OCI-LY1 (cell line): ENCODE results near the gene NPAS3.

ENCODE experiments used
- H2AFZ ChIP-seq: fragments of 200-600 bp; sonication (generic), shearing (Covaris generic); 2 replicates; pipeline ENCODE4 v1.6.0; 2014; ENCODE audit warnings: antibody characterized with exemption, mild to moderate bottlenecking, low read length
- H3F3A ChIP-seq: fragments of 200-600 bp; sonication (generic), shearing (Covaris generic); 2 replicates; pipeline ENCODE4 v1.6.0; 2014; ENCODE audit warnings: mild to moderate bottlenecking, antibody characterized with exemption, low read length, moderate library complexity; ENCODE audit not compliant: insufficient read depth
- H3K27ac ChIP-seq: fragments of 200-600 bp; sonication (generic); 2 replicates; pipeline ENCODE4 v1.5.1; 2014; ENCODE audit warnings: low read length, mixed run types, mild to moderate bottlenecking, low read depth; ENCODE audit not compliant: poor library complexity, severe bottlenecking
- H3K27me3 ChIP-seq: fragments of 200-600 bp; sonication (generic); 2 replicates; pipeline ENCODE4 v1.6.0; 2014; ENCODE audit warnings: antibody characterized with exemption, mild to moderate bottlenecking, low read length, moderate library complexity; ENCODE audit not compliant: insufficient read depth
- H3K36me3 ChIP-seq: fragments of 200-600 bp; sonication (generic); 2 replicates; pipeline ENCODE4 v1.6.1; 2014; ENCODE audit warnings: mild to moderate bottlenecking, antibody characterized with exemption, low read length, moderate library complexity, mixed read lengths; ENCODE audit not compliant: insufficient read depth
- H3K4me1 ChIP-seq: fragments of 200-600 bp; sonication (generic); 2 replicates; pipeline ENCODE4 v1.5.1; 2014; ENCODE audit warnings: mild to moderate bottlenecking, low read length, moderate library complexity; ENCODE audit not compliant: insufficient read depth, severe bottlenecking
- H3K4me2 ChIP-seq: fragments of 200-600 bp; sonication (generic), shearing (Covaris generic); 2 replicates; pipeline ENCODE4 v1.6.1; 2014; ENCODE audit warnings: low read length
- H3K4me3 ChIP-seq: fragments of 200-600 bp; sonication (generic); 2 replicates; pipeline ENCODE4 v1.5.1; 2014; ENCODE audit warnings: low read length, low read depth, mild to moderate bottlenecking, mixed read lengths; ENCODE audit not compliant: poor library complexity, severe bottlenecking
- H3K79me2 ChIP-seq: fragments of 200-600 bp; shearing (Covaris generic); 2 replicates; pipeline ENCODE4 v1.6.1; 2016; ENCODE audit warnings: mixed run types, low read length, mixed read lengths; ENCODE audit not compliant: insufficient read depth
- H3K9ac ChIP-seq: fragments of 200-600 bp; sonication (generic), shearing (Covaris generic); 2 replicates; pipeline ENCODE4 v1.6.1; 2014; ENCODE audit warnings: mild to moderate bottlenecking, low read length, mixed read lengths
- H3K9me2 ChIP-seq: fragments of 200-600 bp; sonication (generic), shearing (Covaris generic); 2 replicates; pipeline ENCODE4 v1.6.1; 2014; ENCODE audit warnings: low read depth, mild to moderate bottlenecking, low read length, mixed read lengths
- H3K9me3 ChIP-seq: fragments of 200-600 bp; shearing (Covaris generic); 2 replicates; pipeline ENCODE4 v1.6.1; 2014; ENCODE audit warnings: low read length, mixed read lengths
- H4K20me1 ChIP-seq: fragments of 200-600 bp; sonication (generic), shearing (Covaris generic); 2 replicates; pipeline ENCODE4 v1.6.0; 2016; ENCODE audit warnings: mild to moderate bottlenecking, low read length; ENCODE audit not compliant: insufficient read depth
- CTCF ChIP-seq: fragments of 200-600 bp; sonication (generic), shearing (Covaris generic); IDR thresholded peaks from 2 replicates; pipeline ENCODE4 v1.5.1; 2017; ENCODE audit warnings: mild to moderate bottlenecking, antibody characterized with exemption, low read length, moderate library complexity, mixed read lengths
- EZH2 ChIP-seq: fragments of 200-600 bp; sonication (generic), shearing (Covaris generic); IDR thresholded peaks from 2 replicates; pipeline ENCODE4 v1.8.0; 2017; ENCODE audit warnings: borderline replicate concordance, mixed run types, mild to moderate bottlenecking, antibody characterized with exemption, low read length, moderate library complexity, mixed read lengths

NPAS3 gene

GRCh38 chr14:33134975-33135374 lies 196.3 kb downstream of the NPAS3 start:
- Histone ChIP-seq H3K9me2 (no peaks in the 10 kb centered on the region), H3K27ac (no peak overlapping the region), H2AFZ (no peak overlapping the region), H3K9me3 (no peaks in the 10 kb centered on the region), H3K4me3 (no peak overlapping the region), H4K20me1 (no peaks in the 10 kb centered on the region), H3K4me2 (no peak overlapping the region), H3K27me3 (no peaks in the 10 kb centered on the region), H3K9ac (no peak overlapping the region), H3K79me2 (no peaks in the 10 kb centered on the region), H3K4me1 (no peaks in the 10 kb centered on the region), H3F3A (no peaks in the 10 kb centered on the region), H3K36me3 (no peaks in the 10 kb centered on the region)
- TF ChIP-seq EZH2 (no peak), CTCF (no peak)

- Histone ChIP-seq H3K27ac (no peak overlapping the region), H3F3A (no peaks in the 10 kb centered on the region), H4K20me1 (no peaks in the 10 kb centered on the region), H3K9me2 (no peaks in the 10 kb centered on the region), H3K4me1 (no peaks in the 10 kb centered on the region), H3K36me3 (no peaks in the 10 kb centered on the region), H3K27me3 (no peaks in the 10 kb centered on the region), H3K9ac (no peak overlapping the region), H3K4me2 (no peak overlapping the region), H3K79me2 (no peaks in the 10 kb centered on the region), H3K9me3 (no peaks in the 10 kb centered on the region), H3K4me3 (no peak overlapping the region), H2AFZ (no peak overlapping the region)
- TF ChIP-seq CTCF = no peak
- no peak for TF ChIP-seq EZH2
These were observed 212.2 kb downstream of the NPAS3 start for GRCh38 chr14:33150666-33151428.

- peak overlapping the region; percentile 77; the same call in 1 of the 2 replicates for H2AFZ ChIP-seq
- peak overlapping the region; percentile 92 for H3K27ac ChIP-seq
- peak overlapping the region; percentile 52 for H3K4me3 ChIP-seq
- H3K9me2 ChIP-seq = no peaks in the 10 kb centered on the region
- peaks cover 48% of the 10 kb centered on the region for H3K4me1 ChIP-seq
- no peaks in the 10 kb centered on the region for H3K36me3 ChIP-seq
- H3K27me3 ChIP-seq = no peaks in the 10 kb centered on the region
- H3K9me3 ChIP-seq = no peaks in the 10 kb centered on the region
- H4K20me1 ChIP-seq = no peaks in the 10 kb centered on the region
- H3K9ac ChIP-seq = peak overlapping the region; percentile 56
- H3K4me2 ChIP-seq = peak overlapping the region; percentile 77
- no peaks in the 10 kb centered on the region for H3K79me2 ChIP-seq
- no peak for TF ChIP-seq CTCF
- no peak for TF ChIP-seq EZH2
- no peaks in the 10 kb centered on the region for H3F3A ChIP-seq
These were observed 224.4 kb downstream of the NPAS3 start for GRCh38 chr14:33163109-33163508.
